Thoracic aorta (tissue), 2 donors: Measurements from ENCODE around the gene COPZ1. TPM values are rescaled to one million over a fixed set of nuclear protein-coding genes. Genes with fewer than 3 reads are reported as not detected.

Experiments
- ATAC-seq: fragments of 150-250 bp; one replicate; pipeline ENCODE4 v1.8.0; 2017; ENCODE audit warnings: low read depth; ENCODE audit not compliant: insufficient number of reproducible peaks, low FRiP score
- DNase-seq: peaks from one replicate; pipeline ENCODE4 v3.0.0-alpha.2; 2020; ENCODE audit warnings: low spot score
- H3K27ac ChIP-seq, 2 donors: fragments of 200-600 bp; sonication (generic); 1 replicate in 1 of 2; 2 replicates in 1 of 2; pipeline ENCODE4 v1.5.1; 2016; ENCODE audit warnings: mild to moderate bottlenecking in 2 of 2, moderate library complexity in 2 of 2
- H3K27me3 ChIP-seq: fragments of 200-600 bp; sonication (generic); replicated peaks from 2 replicates; pipeline ENCODE4 v1.6.0; 2016; ENCODE audit warnings: mild to moderate bottlenecking; ENCODE audit not compliant: insufficient read depth
- H3K36me3 ChIP-seq: fragments of 200-600 bp; sonication (generic); one replicate; pipeline ENCODE4 v1.5.1; 2016
- H3K4me1 ChIP-seq, 2 donors: fragments of 200-600 bp; sonication (generic); 1 replicate in 1 of 2; 2 replicates in 1 of 2; pipeline versions ENCODE4 v1.5.1 to v1.6.0; 2016; ENCODE audit warnings: low read depth in 2 of 2, mild to moderate bottlenecking in 1 of 2; ENCODE audit not compliant: control insufficient read depth in 1 of 2
- H3K4me3 ChIP-seq: fragments of 200-600 bp; sonication (generic); 2 replicates; pipeline ENCODE4 v1.5.1; 2016; ENCODE audit warnings: mild to moderate bottlenecking
- H3K9me3 ChIP-seq: fragments of 200-600 bp; sonication (generic); 2 replicates; pipeline ENCODE4 v1.5.1; 2016
- CTCF ChIP-seq: fragments of 200-600 bp; sonication (generic); IDR thresholded peaks from one replicate; pipeline ENCODE4 v1.5.1; 2019; ENCODE audit warnings: antibody characterized with exemption
- total RNA-seq, 2 donors: library from RNA; depleted of rRNA; stranded (reverse); fragments of >200 nt; gene quantifications; one replicate each; pipeline versions ENCODE4 v1.1.0 to v1.2.3, GENCODE V29; 2016

Gene COPZ1
- total RNA-seq, 2 donors from 2014 or later = 38.7 to 59.4 TPM

DNA sequence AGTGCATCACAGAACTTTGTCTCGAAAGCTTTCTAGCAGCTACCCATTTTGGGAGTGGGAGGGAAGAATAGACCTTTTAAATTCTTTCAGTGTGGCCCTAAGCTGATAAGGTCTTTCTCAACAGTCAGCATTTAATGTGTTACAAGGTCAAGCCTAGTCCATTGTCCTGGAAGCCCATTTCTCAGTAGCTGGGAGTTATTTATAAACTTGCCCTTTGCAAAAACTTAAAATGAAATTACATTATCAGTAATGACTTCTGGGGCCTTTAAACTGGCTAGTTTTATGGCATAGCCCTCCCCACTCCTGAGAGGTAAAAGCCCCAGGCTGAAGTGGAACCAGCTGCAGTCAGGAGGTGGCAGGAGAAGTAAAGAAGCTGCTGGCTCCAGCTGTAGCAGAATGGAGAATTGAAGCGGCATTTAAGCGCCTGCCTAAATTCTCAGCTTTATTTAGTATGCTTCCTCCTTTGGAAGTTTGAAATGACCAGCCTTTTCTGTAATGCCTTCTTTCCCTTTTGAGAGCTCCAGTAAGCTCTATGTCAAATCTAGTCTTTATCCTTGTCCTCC is 12.4 kb downstream of the COPZ1 start:
- H3K27ac ChIP-seq = peak overlapping the region; percentile 16 to 48
- H3K27me3 ChIP-seq = no peaks in the 10 kb centered on the region
- H3K36me3 ChIP-seq = peaks cover 16% of the 10 kb centered on the region
- peak overlapping the region; percentile 28 for H3K4me3 ChIP-seq
- no peak for TF ChIP-seq CTCF
- no peak for DNase-seq
- H3K4me1 ChIP-seq = peaks cover 23 to 41% of the 10 kb centered on the region in 2 donors
- no peak for ATAC-seq
- H3K9me3 ChIP-seq = no peaks in the 10 kb centered on the region

GRCh38 chr12:54337854-54338650 is 13.1 kb downstream of the COPZ1 start:
- no peak for TF ChIP-seq CTCF
- no peak for ATAC-seq
- Histone ChIP-seq H3K27me3 (no peaks in the 10 kb centered on the region), H3K4me1 (peaks cover 23 to 41% of the 10 kb centered on the region in 2 donors), H3K4me3 (peak overlapping the region; percentile 28), H3K9me3 (no peaks in the 10 kb centered on the region), H3K36me3 (peaks cover 21% of the 10 kb centered on the region), H3K27ac (peak overlapping the region; percentile 16 to 48)
- no peak for DNase-seq

GRCh38 chr12:54338698-54339296 is 13.9 kb downstream of the COPZ1 start:
- no peak for TF ChIP-seq CTCF
- peaks cover 28% of the 10 kb centered on the region for H3K36me3 ChIP-seq
- DNase-seq (no peak), ATAC-seq (no peak)
- H3K27me3 ChIP-seq = no peaks in the 10 kb centered on the region
- no peaks in the 10 kb centered on the region for H3K9me3 ChIP-seq
- H3K4me1 ChIP-seq = peaks cover 23 to 41% of the 10 kb centered on the region in 2 donors
- H3K27ac ChIP-seq = peak overlapping the region in 1 of 2 donors; percentile 48
- H3K4me3 ChIP-seq = no peak overlapping the region

DNA sequence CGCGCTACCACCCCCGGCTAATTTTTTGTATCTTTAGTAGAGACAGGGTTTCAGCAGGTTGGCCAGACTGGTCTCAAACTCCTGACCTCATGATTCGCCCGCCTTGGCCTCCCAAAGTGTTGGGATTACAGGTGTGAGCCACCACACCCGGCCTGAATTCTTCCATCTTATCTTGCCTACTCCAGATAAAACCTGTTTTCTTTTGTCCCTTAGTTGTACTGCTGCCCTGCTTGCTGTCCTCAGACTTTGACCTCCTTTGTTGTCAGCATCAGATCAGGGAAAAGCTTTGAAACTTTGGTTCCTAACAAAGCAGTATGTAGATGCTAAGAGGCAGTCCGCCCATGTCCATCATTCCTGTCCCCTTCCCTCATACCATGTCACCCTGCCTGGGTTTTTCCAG is 15.9 kb downstream of the COPZ1 start:
- Histone ChIP-seq H3K4me3 (no peak overlapping the region), H3K27ac (no peak overlapping the region), H3K36me3 (peaks cover 41% of the 10 kb centered on the region), H3K27me3 (no peaks in the 10 kb centered on the region), H3K9me3 (no peaks in the 10 kb centered on the region), H3K4me1 (peaks cover 23 to 40% of the 10 kb centered on the region in 2 donors)
- DNase-seq = no peak
- no peak for TF ChIP-seq CTCF
- ATAC-seq = no peak
